SK-N-MC (cell line): ENCODE results near the gene TCL1B.

Experiments
- DNase-seq: peaks from one replicate; pipeline ENCODE4 v3.0.0-alpha.2; 2011; ENCODE audit warnings: low read depth, low spot score
- H3K27ac ChIP-seq: fragments of 200-600 bp; sonication (generic); 2 replicates; pipeline ENCODE4 v1.5.1; 2016; ENCODE audit warnings: mixed run types
- H3K36me3 ChIP-seq: fragments of 200-600 bp; sonication (generic); 2 replicates; pipeline ENCODE4 v1.6.1; 2017; ENCODE audit warnings: antibody characterized with exemption, low read length, mixed read lengths; ENCODE audit not compliant: insufficient read depth
- H3K4me3 ChIP-seq: fragments of 200-600 bp; sonication (generic); 2 replicates; pipeline ENCODE4 v1.5.1; 2016
- H3K9ac ChIP-seq: fragments of 200-600 bp; sonication (generic); 2 replicates; pipeline ENCODE4 v1.8.0; 2017; ENCODE audit warnings: mixed run types, mixed read lengths; ENCODE audit not compliant: insufficient read length
- H3K9me3 ChIP-seq: fragments of 200-600 bp; sonication (generic); 2 replicates; pipeline ENCODE4 v1.6.1; 2017; ENCODE audit warnings: low read depth, mild to moderate bottlenecking, antibody characterized with exemption, low read length, moderate library complexity, mixed read lengths
- EZH2 ChIP-seq: fragments of 200-600 bp; sonication (generic); IDR thresholded peaks from one replicate; pipeline ENCODE4 v1.6.1; 2017; ENCODE audit warnings: antibody characterized with exemption
- FOXP2 ChIP-seq: optimal IDR thresholded peaks from 2 replicates; pipeline ENCODE3; 2011; ENCODE audit warnings: mild to moderate bottlenecking, moderate library complexity; ENCODE audit not compliant: insufficient read depth; ENCODE audit errors: extremely low read length, control extremely low read depth
- POLR2AphosphoS5 ChIP-seq: IDR thresholded peaks from 2 replicates; pipeline ENCODE4 v1.6.1; 2012; ENCODE audit warnings: mild to moderate bottlenecking, low read depth, low read length, borderline replicate concordance

Gene TCL1B

GRCh38 chr14:95679148-95679815, 6.9 kb upstream of the TCL1B start:
- no peaks in the 10 kb centered on the region for H3K9me3 ChIP-seq
- no peak overlapping the region for H3K4me3 ChIP-seq
- no peaks in the 10 kb centered on the region for H3K36me3 ChIP-seq
- no peak for DNase-seq
- TF ChIP-seq POLR2AphosphoS5 (no peak), FOXP2 (no peak), EZH2 (no peak)
- no peak overlapping the region for H3K27ac ChIP-seq
- no peak overlapping the region for H3K9ac ChIP-seq

GRCh38 chr14:95679998-95680735, 6.1 kb upstream of the TCL1B start:
- Histone ChIP-seq H3K4me3 (no peak overlapping the region), H3K27ac (no peak overlapping the region), H3K36me3 (no peaks in the 10 kb centered on the region), H3K9ac (no peak overlapping the region), H3K9me3 (no peaks in the 10 kb centered on the region)
- no peak for DNase-seq
- no peak for TF ChIP-seq FOXP2
- TF ChIP-seq POLR2AphosphoS5 = no peak
- TF ChIP-seq EZH2 = no peak

DNA sequence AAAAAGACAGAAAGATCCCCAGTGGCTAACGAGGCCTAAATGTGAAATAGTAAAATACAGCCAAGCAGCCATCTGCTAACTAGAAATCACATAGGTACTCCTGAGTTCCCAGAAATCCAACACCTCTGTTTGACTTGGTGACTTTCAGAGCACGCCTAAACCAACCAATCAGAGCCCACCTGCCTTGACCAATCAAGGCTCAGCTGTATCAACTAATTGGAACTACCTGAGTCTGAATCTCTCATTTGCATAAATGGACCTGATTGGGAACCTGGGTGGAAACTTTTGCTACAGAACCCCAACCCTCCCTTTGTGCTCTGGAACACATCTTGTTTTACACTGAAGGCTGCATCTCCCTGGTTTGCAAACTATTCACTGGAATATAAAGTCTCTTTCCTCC, 5.1 kb upstream of the TCL1B start:
- Histone ChIP-seq H3K36me3 (no peaks in the 10 kb centered on the region), H3K9me3 (no peaks in the 10 kb centered on the region), H3K4me3 (no peak overlapping the region), H3K27ac (no peak overlapping the region), H3K9ac (no peak overlapping the region)
- no peak for TF ChIP-seq POLR2AphosphoS5
- TF ChIP-seq FOXP2 = no peak
- TF ChIP-seq EZH2 = no peak
- DNase-seq = no peak

GRCh38 chr14:95683793-95684192, 2.4 kb upstream of the TCL1B start:
- no peak overlapping the region for H3K27ac ChIP-seq
- H3K9ac ChIP-seq = no peak overlapping the region
- DNase-seq = no peak
- no peak for TF ChIP-seq EZH2
- TF ChIP-seq FOXP2 = no peak
- no peak for TF ChIP-seq POLR2AphosphoS5
- no peaks in the 10 kb centered on the region for H3K36me3 ChIP-seq
- no peak overlapping the region for H3K4me3 ChIP-seq
- H3K9me3 ChIP-seq = no peaks in the 10 kb centered on the region

DNA sequence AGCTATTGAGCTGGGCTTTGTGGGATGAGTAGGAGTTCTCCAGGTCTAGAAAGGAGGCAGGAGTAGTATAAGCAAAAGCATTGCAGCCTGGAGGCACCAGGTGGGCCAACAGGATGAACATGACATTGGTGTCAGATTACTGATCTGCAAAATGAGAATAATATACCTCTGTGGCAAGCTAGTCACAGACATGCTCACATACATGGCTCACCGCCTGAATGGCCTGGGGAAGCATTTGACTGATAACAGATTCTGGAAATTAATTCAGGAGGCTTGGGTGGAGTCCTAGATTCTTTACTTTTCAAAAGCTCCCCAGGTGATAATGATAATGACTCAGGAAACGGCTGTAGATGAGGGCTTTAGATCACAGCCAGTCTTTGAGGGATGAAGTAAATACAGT, 709 bp downstream of the TCL1B start:
- Histone ChIP-seq H3K36me3 (no peaks in the 10 kb centered on the region), H3K9ac (no peak overlapping the region), H3K4me3 (no peak overlapping the region), H3K9me3 (no peaks in the 10 kb centered on the region), H3K27ac (no peak overlapping the region)
- TF ChIP-seq POLR2AphosphoS5 (no peak), FOXP2 (no peak), EZH2 (no peak)
- no peak for DNase-seq

- Histone ChIP-seq H3K9me3 (no peaks in the 10 kb centered on the region), H3K4me3 (no peak overlapping the region), H3K9ac (no peak overlapping the region), H3K36me3 (no peaks in the 10 kb centered on the region), H3K27ac (no peak overlapping the region)
- TF ChIP-seq FOXP2 (no peak), EZH2 (no peak), POLR2AphosphoS5 (no peak)
- no peak for DNase-seq
These were observed 3.2 kb downstream of the TCL1B start for GRCh38 chr14:95689441-95689840.

- no peaks in the 10 kb centered on the region for H3K36me3 ChIP-seq
- H3K4me3 ChIP-seq = no peak overlapping the region
- TF ChIP-seq FOXP2 (no peak), POLR2AphosphoS5 (no peak), EZH2 (no peak)
- H3K27ac ChIP-seq = no peak overlapping the region
- DNase-seq = no peak
- H3K9me3 ChIP-seq = no peaks in the 10 kb centered on the region
- H3K9ac ChIP-seq = no peak overlapping the region
These were observed 4.6 kb downstream of the TCL1B start for GRCh38 chr14:95690815-95691214.

GRCh38 chr14:95691591-95691990, 5.4 kb downstream of the TCL1B start:
- DNase-seq = no peak
- Histone ChIP-seq H3K36me3 (no peaks in the 10 kb centered on the region), H3K27ac (no peak overlapping the region), H3K4me3 (no peak overlapping the region), H3K9me3 (no peaks in the 10 kb centered on the region), H3K9ac (no peak overlapping the region)
- TF ChIP-seq FOXP2 = no peak
- no peak for TF ChIP-seq POLR2AphosphoS5
- TF ChIP-seq EZH2 = no peak
